ENCODE results near the gene PLCB4. TPM values are rescaled to one million over a fixed set of nuclear protein-coding genes. Genes with fewer than 3 reads are reported as not detected.

The PLCB4 gene
- total RNA-seq, 1 donor: 3.5 TPM

DNA sequence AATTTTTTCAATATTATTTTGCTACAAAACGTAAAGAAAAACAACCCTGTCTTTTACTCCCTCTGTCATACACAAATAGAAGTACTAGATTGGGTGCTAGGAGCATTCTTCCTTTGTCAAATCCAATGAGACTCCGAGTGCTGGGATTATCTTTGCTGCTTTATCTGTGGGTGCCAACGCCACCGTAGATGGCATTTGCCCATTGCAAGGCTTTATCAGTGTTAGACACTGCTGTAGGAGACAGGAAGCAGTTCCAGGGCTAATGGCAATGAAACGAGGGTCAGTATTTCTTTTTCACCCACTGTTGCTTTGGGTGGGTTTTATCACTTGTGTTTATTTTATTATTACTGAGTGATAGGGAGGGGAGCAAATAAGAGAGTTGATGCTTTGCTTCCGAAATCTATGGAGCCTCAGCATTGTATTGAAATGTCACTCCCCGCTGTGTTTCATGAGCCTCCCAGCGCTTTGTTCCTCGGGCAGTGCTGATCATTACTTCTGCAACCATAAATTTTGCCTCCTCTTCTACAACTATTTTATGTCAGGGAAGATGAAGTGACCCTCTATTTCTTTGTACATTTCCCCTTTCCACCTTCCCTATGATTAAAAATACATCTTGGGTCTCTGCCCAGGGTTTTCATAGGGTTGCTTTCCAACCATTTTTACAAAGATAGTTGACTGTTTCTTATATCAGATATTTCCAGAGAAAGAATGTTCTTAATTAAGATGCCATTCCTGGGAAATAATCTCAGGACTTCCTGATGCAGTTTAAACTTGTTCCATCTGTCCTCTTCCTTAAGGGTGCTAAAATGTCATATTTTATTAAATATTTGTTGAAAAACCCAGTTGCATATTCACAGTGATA is 358.8 kb downstream of the PLCB4 start:
- no peak for DNase-seq (ENCODE audit: low read depth)
- TF ChIP-seq, protein P1, sequence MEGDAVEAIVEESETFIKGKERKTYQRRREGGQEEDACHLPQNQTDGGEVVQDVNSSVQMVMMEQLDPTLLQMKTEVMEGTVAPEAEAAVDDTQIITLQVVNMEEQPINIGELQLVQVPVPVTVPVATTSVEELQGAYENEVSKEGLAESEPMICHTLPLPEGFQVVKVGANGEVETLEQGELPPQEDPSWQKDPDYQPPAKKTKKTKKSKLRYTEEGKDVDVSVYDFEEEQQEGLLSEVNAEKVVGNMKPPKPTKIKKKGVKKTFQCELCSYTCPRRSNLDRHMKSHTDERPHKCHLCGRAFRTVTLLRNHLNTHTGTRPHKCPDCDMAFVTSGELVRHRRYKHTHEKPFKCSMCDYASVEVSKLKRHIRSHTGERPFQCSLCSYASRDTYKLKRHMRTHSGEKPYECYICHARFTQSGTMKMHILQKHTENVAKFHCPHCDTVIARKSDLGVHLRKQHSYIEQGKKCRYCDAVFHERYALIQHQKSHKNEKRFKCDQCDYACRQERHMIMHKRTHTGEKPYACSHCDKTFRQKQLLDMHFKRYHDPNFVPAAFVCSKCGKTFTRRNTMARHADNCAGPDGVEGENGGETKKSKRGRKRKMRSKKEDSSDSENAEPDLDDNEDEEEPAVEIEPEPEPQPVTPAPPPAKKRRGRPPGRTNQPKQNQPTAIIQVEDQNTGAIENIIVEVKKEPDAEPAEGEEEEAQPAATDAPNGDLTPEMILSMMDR (IDR thresholded peaks at IDR 0.05; ENCODE audit: insufficient read depth, low read depth, low read length): no peak
- H3K4me3 ChIP-seq (ENCODE audit: low read depth, low read length): no peak overlapping the region

DNA sequence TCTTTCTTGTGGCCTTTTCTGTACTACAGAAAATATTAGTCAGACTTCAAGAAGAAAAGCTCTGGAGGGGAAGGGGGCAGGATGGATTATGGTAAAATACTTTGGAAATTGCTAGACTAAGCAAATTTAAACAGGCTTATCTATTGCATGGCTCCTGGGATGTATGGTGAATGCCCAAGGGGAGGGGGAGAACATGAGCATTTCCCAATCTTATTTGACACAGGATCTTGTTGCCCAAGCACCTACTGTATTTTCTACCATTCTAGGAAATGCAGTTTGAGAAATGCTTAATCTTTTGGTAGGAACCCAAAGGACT is 359.4 kb downstream of the PLCB4 start:
- no peak overlapping the region for H3K4me3 ChIP-seq (ENCODE audit: low read depth, low read length)

DNA sequence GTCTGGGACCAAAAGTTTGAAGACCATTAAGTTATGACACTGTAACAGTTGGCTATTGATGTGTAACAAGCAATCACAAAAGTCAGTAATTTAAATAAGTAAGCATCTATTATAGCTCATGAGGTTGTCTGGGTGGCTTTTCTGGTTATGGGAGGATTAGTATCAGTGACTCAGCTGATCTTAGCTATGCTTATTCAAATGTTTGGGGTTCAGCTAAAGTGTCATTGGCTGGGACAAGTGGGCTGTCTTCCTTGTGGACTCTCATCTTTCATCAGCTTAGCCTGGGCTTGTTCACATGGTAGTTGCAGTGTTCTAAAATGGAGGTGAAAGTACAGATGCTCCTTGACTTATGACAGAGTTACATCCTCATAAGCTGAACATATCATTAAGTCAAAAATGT is 370.9 kb downstream of the PLCB4 start:
- no peak for DNase-seq (ENCODE audit: low read depth)
- H3K4me3 ChIP-seq (ENCODE audit: low read depth, low read length): no peak overlapping the region
- TF ChIP-seq, protein P1 (IDR thresholded peaks at IDR 0.05; ENCODE audit: insufficient read depth, low read depth, low read length): no peak

More for the DNA sequence above, 359.4 kb downstream of the PLCB4 start:
- TF ChIP-seq, protein P1 (IDR thresholded peaks at IDR 0.05; ENCODE audit: insufficient read depth, low read depth, low read length): no peak
- DNase-seq (ENCODE audit: low read depth): no peak

DNA sequence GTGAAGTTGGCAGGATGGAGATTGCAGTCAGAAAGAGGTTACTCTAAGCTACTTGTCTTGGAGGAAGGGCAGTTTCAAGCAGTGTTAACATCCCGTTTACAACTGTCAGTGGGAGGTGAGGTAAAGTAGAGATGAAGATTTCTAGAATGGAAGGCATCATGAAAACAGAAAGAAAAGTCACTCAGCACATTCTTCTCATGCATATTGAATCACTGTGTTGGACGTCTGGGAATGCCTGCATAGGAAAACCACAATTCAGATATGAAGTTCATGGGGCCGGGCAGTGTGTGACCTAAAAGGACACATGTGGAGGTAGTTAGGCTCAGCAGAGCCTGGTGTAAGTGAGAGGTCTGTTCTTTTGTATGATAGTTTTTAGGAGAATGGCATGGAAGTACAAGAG is 372.0 kb downstream of the PLCB4 start:
- no peak overlapping the region for H3K4me3 ChIP-seq (ENCODE audit: low read depth, low read length)
- no peak for DNase-seq (ENCODE audit: low read depth)
- TF ChIP-seq, protein P1 (IDR thresholded peaks at IDR 0.05; ENCODE audit: insufficient read depth, low read depth, low read length): no peak

DNA sequence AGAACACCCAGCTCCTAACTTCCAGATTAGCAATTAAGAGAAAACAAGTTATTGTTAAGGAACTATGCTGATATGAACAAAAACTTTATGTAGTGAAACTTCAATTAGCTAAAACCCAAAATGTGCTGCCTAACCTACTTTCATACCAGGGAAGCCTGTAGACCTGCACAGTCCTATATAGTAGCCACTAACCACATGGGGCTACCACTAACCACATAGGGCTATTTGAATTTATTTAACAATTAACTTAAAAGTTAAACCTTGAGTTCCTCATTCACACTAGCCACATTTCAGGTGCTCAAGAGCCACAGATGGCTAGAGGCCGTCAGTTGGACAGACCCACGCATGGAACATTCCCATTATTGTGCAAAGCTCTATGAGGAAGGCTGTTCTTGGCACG is 373.1 kb downstream of the PLCB4 start:
- no peak for DNase-seq (ENCODE audit: low read depth)
- TF ChIP-seq, protein P1 (IDR thresholded peaks at IDR 0.05; ENCODE audit: insufficient read depth, low read depth, low read length): no peak
- no peak overlapping the region for H3K4me3 ChIP-seq (ENCODE audit: low read depth, low read length)

DNA sequence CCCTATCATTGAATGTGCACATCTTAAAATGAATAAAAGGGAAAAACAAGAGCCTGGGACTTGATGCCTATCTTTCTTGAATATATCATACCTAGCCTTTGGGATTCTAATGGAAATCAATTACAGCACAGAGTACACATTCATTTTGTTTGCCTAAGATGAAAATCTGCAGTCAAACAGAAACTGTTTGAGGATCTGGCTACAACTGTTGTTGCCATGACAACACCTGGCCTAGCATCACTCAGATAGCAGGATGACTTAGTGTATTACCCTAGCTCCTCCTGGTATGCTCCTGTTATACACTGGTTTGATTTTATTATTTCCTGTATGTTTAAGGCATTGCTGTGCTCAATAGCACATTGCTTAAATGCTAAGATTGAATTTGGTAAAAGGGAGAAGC is 374.0 kb downstream of the PLCB4 start:
- no peak for DNase-seq (ENCODE audit: low read depth)
- no peak overlapping the region for H3K4me3 ChIP-seq (ENCODE audit: low read depth, low read length)
- TF ChIP-seq, protein P1 (IDR thresholded peaks at IDR 0.05; ENCODE audit: insufficient read depth, low read depth, low read length): no peak

DNA sequence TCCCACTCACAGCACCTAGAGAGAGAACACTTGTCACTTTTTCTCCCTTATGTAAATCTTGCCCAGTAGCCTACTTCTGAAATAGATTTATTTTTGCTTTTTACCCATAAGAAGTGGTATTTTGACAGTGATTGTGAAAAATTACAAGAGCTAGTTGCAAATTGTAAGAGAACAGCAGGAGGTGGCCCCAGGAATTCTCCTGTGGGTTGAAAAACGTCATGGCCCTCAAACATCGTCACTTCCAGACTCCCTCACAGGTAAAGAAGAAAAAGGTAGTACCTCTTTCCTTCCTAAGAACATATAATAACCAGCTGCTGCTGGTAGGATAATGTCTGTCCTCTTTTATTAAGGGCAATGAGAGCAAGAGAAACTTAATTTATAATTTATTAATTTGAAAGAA is 376.0 kb downstream of the PLCB4 start:
- H3K4me3 ChIP-seq (ENCODE audit: low read depth, low read length): no peak overlapping the region
- DNase-seq (ENCODE audit: low read depth): no peak
- TF ChIP-seq, protein P1 (IDR thresholded peaks at IDR 0.05; ENCODE audit: insufficient read depth, low read depth, low read length): no peak

Measured in fibroblast of villous mesenchyme (primary cell).